Thyroid gland (tissue), 4 donors: ENCODE data around the gene CXCR6.

Experiments used
- POLR2A ChIP-seq, 2 donors: fragments of 450-650 bp; IDR thresholded peaks; one replicate each; pipeline ENCODE4 v1.6.1; 2017; ENCODE audit warnings: antibody characterized with exemption in 2 of 2, mild to moderate bottlenecking in 2 of 2, moderate library complexity in 1 of 2
- TF ChIP-seq, protein P1 (sequence below), 6 experiments: fragments of 200-600 bp in 3 of 6; fragments of 450-650 bp in 3 of 6; sonication (generic) in 3 of 6; IDR thresholded peaks; one replicate each; pipeline ENCODE4 v1.5.1; 2016 to 2019; ENCODE audit warnings: antibody characterized with exemption in 6 of 6, mild to moderate bottlenecking in 2 of 6, inconsistent platforms in 1 of 6, moderate library complexity in 1 of 6

DNA sequence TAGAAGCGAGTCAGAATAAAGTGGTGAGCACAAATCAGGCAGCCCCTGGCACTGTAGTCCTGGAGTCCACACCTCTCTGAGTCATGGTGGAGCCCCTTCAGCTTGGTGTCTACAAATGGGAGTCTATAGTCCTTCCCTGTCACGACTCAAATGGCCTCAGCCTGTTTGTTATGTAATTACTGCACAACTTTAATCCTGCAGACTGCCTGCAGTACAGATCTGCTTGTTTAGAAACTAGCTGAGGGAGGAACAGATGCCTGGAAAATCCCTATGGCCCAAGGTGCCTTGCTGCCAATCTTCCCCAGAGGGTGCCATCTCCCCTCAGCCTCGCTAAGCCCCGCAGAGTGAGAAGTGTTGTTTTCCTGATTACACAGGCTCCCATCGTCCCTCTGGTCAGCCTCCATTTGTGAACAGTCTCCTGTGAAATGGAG lies 3.9 kb upstream of the CXCR6 start:
- TF ChIP-seq POLR2A (IDR thresholded peaks at IDR 0.05) = no peak
- TF ChIP-seq, protein P1, sequence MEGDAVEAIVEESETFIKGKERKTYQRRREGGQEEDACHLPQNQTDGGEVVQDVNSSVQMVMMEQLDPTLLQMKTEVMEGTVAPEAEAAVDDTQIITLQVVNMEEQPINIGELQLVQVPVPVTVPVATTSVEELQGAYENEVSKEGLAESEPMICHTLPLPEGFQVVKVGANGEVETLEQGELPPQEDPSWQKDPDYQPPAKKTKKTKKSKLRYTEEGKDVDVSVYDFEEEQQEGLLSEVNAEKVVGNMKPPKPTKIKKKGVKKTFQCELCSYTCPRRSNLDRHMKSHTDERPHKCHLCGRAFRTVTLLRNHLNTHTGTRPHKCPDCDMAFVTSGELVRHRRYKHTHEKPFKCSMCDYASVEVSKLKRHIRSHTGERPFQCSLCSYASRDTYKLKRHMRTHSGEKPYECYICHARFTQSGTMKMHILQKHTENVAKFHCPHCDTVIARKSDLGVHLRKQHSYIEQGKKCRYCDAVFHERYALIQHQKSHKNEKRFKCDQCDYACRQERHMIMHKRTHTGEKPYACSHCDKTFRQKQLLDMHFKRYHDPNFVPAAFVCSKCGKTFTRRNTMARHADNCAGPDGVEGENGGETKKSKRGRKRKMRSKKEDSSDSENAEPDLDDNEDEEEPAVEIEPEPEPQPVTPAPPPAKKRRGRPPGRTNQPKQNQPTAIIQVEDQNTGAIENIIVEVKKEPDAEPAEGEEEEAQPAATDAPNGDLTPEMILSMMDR (IDR thresholded peaks at IDR 0.05) = no peak
